Measurements from ENCODE around the gene COQ6.
"Not testable (repeated sequence)": the region's sequence is repeated elsewhere in the genome, so short reads cannot be mapped to it uniquely, and the experiment has no call there.

The COQ6 gene

GRCh38 chr14:73988065-73988464, 38.0 kb downstream of the COQ6 start:
- Histone ChIP-seq H3K27me3 (ENCODE audit: low read depth, low read length) (no peaks in the 10 kb centered on the region), H3K4me3 (ENCODE audit: low read depth in 1 of 2, low read length in 2 of 2) (no peak overlapping the region), H3K4me1 (ENCODE audit: control insufficient read depth in 1 of 2, insufficient read depth in 2 of 2, low read length in 2 of 2) (no peaks in the 10 kb centered on the region), H3K36me3 (ENCODE audit: control insufficient read depth in 1 of 2, insufficient read depth in 2 of 2, low read length in 2 of 2) (peaks cover 5 to 21% of the 10 kb centered on the region in 2 donors), H3K27ac (ENCODE audit: low read length) (no peak overlapping the region), H3K9me3 (ENCODE audit: control insufficient read depth in 1 of 2, low read length in 2 of 2) (no peaks in the 10 kb centered on the region)

- peaks cover 5 to 20% of the 10 kb centered on the region in 2 donors for H3K36me3 ChIP-seq (ENCODE audit: control insufficient read depth in 1 of 2, insufficient read depth in 2 of 2, low read length in 2 of 2)
- not testable (repeated sequence) for H3K4me1 ChIP-seq (ENCODE audit: control insufficient read depth in 1 of 2, insufficient read depth in 2 of 2, low read length in 2 of 2); H3K27me3 ChIP-seq (ENCODE audit: low read depth, low read length); H3K4me3 ChIP-seq (ENCODE audit: low read depth in 1 of 2, low read length in 2 of 2); H3K27ac ChIP-seq (ENCODE audit: low read length); H3K9me3 ChIP-seq (ENCODE audit: control insufficient read depth in 1 of 2, low read length in 2 of 2)
These were observed 38.6 kb downstream of the COQ6 start for GRCh38 chr14:73988656-73989055.

- H3K9me3 ChIP-seq (ENCODE audit: control insufficient read depth in 1 of 2, low read length in 2 of 2), result no peaks in the 10 kb centered on the region
- no peaks in the 10 kb centered on the region for H3K4me1 ChIP-seq (ENCODE audit: control insufficient read depth in 1 of 2, insufficient read depth in 2 of 2, low read length in 2 of 2)
- H3K27ac ChIP-seq (ENCODE audit: low read length), result no peak overlapping the region
- peaks cover 7 to 19% of the 10 kb centered on the region in 2 donors for H3K36me3 ChIP-seq (ENCODE audit: control insufficient read depth in 1 of 2, insufficient read depth in 2 of 2, low read length in 2 of 2)
- no peaks in the 10 kb centered on the region for H3K27me3 ChIP-seq (ENCODE audit: low read depth, low read length)
- no peak overlapping the region for H3K4me3 ChIP-seq (ENCODE audit: low read depth in 1 of 2, low read length in 2 of 2)
These were observed 41.0 kb downstream of the COQ6 start for GRCh38 chr14:73991092-73991491.

GRCh38 chr14:73994926-73995325, 44.8 kb downstream of the COQ6 start:
- H3K27ac ChIP-seq (ENCODE audit: low read length); H3K36me3 ChIP-seq (ENCODE audit: control insufficient read depth in 1 of 2, insufficient read depth in 2 of 2, low read length in 2 of 2); H3K9me3 ChIP-seq (ENCODE audit: control insufficient read depth in 1 of 2, low read length in 2 of 2); H3K27me3 ChIP-seq (ENCODE audit: low read depth, low read length); H3K4me3 ChIP-seq (ENCODE audit: low read depth in 1 of 2, low read length in 2 of 2); H3K4me1 ChIP-seq (ENCODE audit: control insufficient read depth in 1 of 2, insufficient read depth in 2 of 2, low read length in 2 of 2): not testable (repeated sequence)

DNA sequence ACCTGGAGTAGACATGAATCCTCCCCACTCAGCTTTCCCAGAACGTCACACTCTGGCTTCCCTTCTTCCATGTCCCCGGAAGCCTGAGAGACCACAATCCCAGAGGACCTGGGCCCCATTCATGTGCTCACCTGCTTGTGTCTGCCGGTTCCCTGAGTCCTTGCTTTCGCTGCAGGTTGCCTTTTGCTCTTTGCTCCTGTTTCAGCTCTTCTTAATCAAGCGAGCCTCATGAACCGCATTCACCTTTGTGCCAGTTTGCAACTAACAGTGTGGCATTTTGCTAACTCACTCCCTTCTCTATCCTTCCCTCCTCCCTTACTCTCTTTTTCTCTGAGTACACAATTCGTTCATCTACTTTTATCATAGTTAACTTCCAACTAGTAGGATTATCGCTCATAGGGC, 45.9 kb downstream of the COQ6 start:
- Histone ChIP-seq H3K9me3 (ENCODE audit: control insufficient read depth in 1 of 2, low read length in 2 of 2) (no peaks in the 10 kb centered on the region), H3K27me3 (ENCODE audit: low read depth, low read length) (no peaks in the 10 kb centered on the region), H3K27ac (ENCODE audit: low read length) (peak overlapping the region; percentile 72), H3K36me3 (ENCODE audit: control insufficient read depth in 1 of 2, insufficient read depth in 2 of 2, low read length in 2 of 2) (peaks cover 3 to 8% of the 10 kb centered on the region in 2 donors), H3K4me3 (ENCODE audit: low read depth in 1 of 2, low read length in 2 of 2) (peak overlapping the region in 1 of 2 donors; percentile 50), H3K4me1 (ENCODE audit: control insufficient read depth in 1 of 2, insufficient read depth in 2 of 2, low read length in 2 of 2) (no peaks in the 10 kb centered on the region)

DNA sequence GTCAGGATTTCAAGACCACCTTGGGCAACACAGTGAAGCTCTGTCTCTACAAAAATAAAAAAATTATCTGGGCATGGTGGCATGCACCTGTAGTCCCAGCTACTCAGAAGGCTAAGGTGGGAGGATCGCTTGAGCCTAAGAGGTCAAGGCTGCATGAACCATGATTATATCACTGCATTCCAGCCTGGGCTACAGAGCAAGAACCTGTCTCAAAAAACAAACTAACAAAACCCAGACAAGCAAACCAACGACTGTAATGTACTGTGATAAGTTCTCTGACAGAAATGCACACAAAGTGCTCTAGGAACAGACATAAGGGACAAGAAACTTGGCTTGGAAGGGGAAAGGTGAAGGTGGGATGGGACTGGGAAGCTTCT, 46.6 kb downstream of the COQ6 start:
- H3K36me3 ChIP-seq (ENCODE audit: control insufficient read depth in 1 of 2, insufficient read depth in 2 of 2, low read length in 2 of 2), result peaks cover 3 to 8% of the 10 kb centered on the region in 2 donors
- no peaks in the 10 kb centered on the region for H3K4me1 ChIP-seq (ENCODE audit: control insufficient read depth in 1 of 2, insufficient read depth in 2 of 2, low read length in 2 of 2)
- no peaks in the 10 kb centered on the region for H3K9me3 ChIP-seq (ENCODE audit: control insufficient read depth in 1 of 2, low read length in 2 of 2)
- H3K27ac ChIP-seq (ENCODE audit: low read length), result peak overlapping the region; percentile 49
- no peak overlapping the region for H3K4me3 ChIP-seq (ENCODE audit: low read depth in 1 of 2, low read length in 2 of 2)
- no peaks in the 10 kb centered on the region for H3K27me3 ChIP-seq (ENCODE audit: low read depth, low read length)

DNA sequence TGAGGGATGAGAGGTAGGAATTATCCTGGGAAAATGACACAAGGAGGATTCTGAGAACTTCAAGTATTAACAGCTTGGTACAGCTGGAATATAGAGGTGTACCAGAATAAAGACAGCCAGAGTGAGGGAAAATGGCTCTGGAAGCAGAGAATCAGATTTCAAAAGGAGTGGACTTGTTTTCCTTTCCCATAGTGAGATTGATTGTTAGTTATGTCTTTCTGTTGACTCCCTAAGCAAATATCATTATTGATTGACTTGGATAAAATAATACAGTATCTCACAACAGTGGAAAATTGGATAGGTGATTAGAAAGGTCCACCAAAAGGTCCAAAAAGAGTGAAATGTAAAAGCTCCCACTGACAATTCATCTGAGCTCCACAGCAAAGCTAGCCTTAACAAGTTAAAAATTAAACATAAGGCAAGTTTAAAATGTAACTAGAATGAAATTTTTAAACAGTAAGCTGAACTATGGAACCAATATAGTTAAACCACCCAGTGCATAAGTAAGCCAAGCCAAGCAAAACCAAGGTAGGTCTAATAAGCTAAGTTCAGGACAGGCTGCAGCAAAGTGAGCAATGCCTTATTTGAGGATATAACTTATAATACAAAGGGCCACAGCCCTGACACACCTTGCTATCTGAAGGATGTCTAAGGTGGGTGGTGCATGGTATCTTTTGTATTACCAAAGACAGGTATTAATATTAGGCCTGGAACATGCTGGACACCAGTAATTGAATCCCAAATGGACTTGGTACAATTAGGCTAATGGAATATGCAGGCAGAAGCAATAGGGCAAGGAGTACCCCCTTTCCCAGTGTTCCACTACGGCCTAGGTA, 47.2 kb downstream of the COQ6 start:
- no peak overlapping the region for H3K4me3 ChIP-seq (ENCODE audit: low read depth in 1 of 2, low read length in 2 of 2)
- H3K4me1 ChIP-seq (ENCODE audit: control insufficient read depth in 1 of 2, insufficient read depth in 2 of 2, low read length in 2 of 2), result no peaks in the 10 kb centered on the region
- no peaks in the 10 kb centered on the region for H3K9me3 ChIP-seq (ENCODE audit: control insufficient read depth in 1 of 2, low read length in 2 of 2)
- peak overlapping the region; percentile 49 for H3K27ac ChIP-seq (ENCODE audit: low read length)
- no peaks in the 10 kb centered on the region for H3K27me3 ChIP-seq (ENCODE audit: low read depth, low read length)
- peaks cover 3 to 8% of the 10 kb centered on the region in 2 donors for H3K36me3 ChIP-seq (ENCODE audit: control insufficient read depth in 1 of 2, insufficient read depth in 2 of 2, low read length in 2 of 2)

DNA sequence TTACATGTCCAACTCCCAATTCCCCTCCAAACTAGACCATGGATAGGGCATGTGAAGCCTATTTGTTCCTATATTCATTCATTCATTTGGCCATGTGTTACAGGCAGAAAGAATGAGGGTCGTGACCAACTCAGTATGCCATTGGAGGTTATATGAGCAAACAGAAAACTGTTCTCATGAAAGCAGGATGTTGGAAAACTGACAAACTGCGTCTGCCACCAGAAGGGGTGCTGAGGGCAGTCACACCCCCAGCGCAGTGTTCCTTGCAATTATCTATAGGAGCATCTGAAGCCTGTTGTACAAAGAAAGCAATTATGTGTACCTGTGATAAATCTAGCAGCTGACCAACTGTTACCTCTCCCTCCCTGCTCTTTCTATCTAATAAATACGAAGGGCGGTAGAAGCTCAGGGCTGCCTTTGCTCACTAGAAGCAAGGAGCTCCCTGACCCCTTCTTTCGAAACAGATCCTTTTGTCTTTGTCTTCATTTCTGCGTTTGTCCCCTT, 47.9 kb downstream of the COQ6 start:
- no peaks in the 10 kb centered on the region for H3K27me3 ChIP-seq (ENCODE audit: low read depth, low read length)
- no peaks in the 10 kb centered on the region for H3K9me3 ChIP-seq (ENCODE audit: control insufficient read depth in 1 of 2, low read length in 2 of 2)
- no peaks in the 10 kb centered on the region for H3K4me1 ChIP-seq (ENCODE audit: control insufficient read depth in 1 of 2, insufficient read depth in 2 of 2, low read length in 2 of 2)
- H3K27ac ChIP-seq (ENCODE audit: low read length), result peak overlapping the region; percentile 40
- peaks cover 3 to 8% of the 10 kb centered on the region in 2 donors for H3K36me3 ChIP-seq (ENCODE audit: control insufficient read depth in 1 of 2, insufficient read depth in 2 of 2, low read length in 2 of 2)
- no peak overlapping the region for H3K4me3 ChIP-seq (ENCODE audit: low read depth in 1 of 2, low read length in 2 of 2)

DNA sequence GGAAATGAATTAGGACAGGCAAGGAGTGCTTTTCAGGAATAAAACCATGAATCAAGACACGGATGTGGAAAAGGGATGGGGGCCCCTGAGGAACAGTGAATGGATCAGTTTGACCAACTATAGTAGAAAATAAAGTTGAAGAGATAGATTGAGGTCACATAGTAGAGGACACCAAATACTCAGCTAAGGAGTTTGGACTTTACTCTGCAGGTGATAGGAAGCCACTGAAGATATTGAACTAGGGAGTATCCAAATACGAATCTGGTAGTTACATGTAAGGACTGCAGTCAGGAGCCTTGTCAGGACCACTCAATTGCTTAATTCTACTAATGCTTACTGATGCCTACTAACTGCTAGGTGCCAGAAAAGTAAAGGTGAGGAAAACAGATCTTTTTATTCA, 48.6 kb downstream of the COQ6 start:
- Histone ChIP-seq H3K27ac (ENCODE audit: low read length) (no peak overlapping the region), H3K27me3 (ENCODE audit: low read depth, low read length) (no peaks in the 10 kb centered on the region), H3K36me3 (ENCODE audit: control insufficient read depth in 1 of 2, insufficient read depth in 2 of 2, low read length in 2 of 2) (peaks cover 3 to 8% of the 10 kb centered on the region in 2 donors), H3K4me3 (ENCODE audit: low read depth in 1 of 2, low read length in 2 of 2) (no peak overlapping the region), H3K4me1 (ENCODE audit: control insufficient read depth in 1 of 2, insufficient read depth in 2 of 2, low read length in 2 of 2) (no peaks in the 10 kb centered on the region), H3K9me3 (ENCODE audit: control insufficient read depth in 1 of 2, low read length in 2 of 2) (no peaks in the 10 kb centered on the region)

GRCh38 chr14:74005664-74006063, 55.6 kb downstream of the COQ6 start:
- H3K4me1 ChIP-seq (ENCODE audit: control insufficient read depth in 1 of 2, insufficient read depth in 2 of 2, low read length in 2 of 2); H3K27me3 ChIP-seq (ENCODE audit: low read depth, low read length); H3K9me3 ChIP-seq (ENCODE audit: control insufficient read depth in 1 of 2, low read length in 2 of 2); H3K27ac ChIP-seq (ENCODE audit: low read length); H3K4me3 ChIP-seq (ENCODE audit: low read depth in 1 of 2, low read length in 2 of 2): not testable (repeated sequence)
- H3K36me3 ChIP-seq (ENCODE audit: control insufficient read depth in 1 of 2, insufficient read depth in 2 of 2, low read length in 2 of 2), result peaks cover 0 to 10% of the 10 kb centered on the region in 2 donors

DNA sequence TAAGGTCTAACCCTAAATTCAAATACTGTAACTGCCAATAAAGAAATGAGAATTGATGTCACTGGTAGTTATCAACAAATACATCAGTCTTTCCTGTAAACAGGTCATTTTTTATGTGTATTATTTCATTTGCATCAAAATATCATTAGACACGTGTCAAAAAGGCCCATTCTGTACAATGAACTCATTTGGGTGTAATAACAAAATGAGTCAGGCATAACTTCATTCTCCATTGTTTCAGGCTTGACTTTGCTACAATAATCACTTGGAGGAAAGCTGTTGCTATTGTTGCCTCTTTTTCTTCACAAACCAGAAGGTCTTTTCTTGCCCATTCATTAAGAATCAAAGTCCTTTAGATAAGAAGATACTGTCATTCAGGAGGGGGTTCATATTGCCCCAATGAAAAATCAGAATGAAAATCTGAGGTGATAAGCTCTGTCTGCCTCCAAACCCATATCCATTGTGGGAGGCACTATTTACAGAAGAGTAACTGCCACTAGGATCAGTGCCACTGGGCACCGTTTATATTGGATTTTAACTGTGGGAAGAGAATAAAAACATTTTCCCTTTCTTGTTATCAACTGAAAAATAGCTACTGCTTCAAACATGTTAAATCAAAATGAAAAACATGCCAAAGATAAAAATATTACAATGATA, 58.9 kb downstream of the COQ6 start:
- H3K36me3 ChIP-seq (ENCODE audit: control insufficient read depth in 1 of 2, insufficient read depth in 2 of 2, low read length in 2 of 2), result peaks cover 5 to 16% of the 10 kb centered on the region in 2 donors
- no peaks in the 10 kb centered on the region for H3K4me1 ChIP-seq (ENCODE audit: control insufficient read depth in 1 of 2, insufficient read depth in 2 of 2, low read length in 2 of 2)
- H3K4me3 ChIP-seq (ENCODE audit: low read depth in 1 of 2, low read length in 2 of 2), result no peak overlapping the region
- no peaks in the 10 kb centered on the region for H3K9me3 ChIP-seq (ENCODE audit: control insufficient read depth in 1 of 2, low read length in 2 of 2)
- no peaks in the 10 kb centered on the region for H3K27me3 ChIP-seq (ENCODE audit: low read depth, low read length)
- H3K27ac ChIP-seq (ENCODE audit: low read length), result no peak overlapping the region
